Tibial nerve (tissue), 4 donors: Measurements from ENCODE around the gene NFATC2. TPM values are rescaled to one million over a fixed set of nuclear protein-coding genes. Genes with fewer than 3 reads are reported as not detected.

Experiments
- DNase-seq, 2 donors: peaks; one replicate each; pipeline ENCODE4 v3.0.0-alpha.2; 2019; ENCODE audit warnings: low spot score in 2 of 2
- H3K27ac ChIP-seq, 4 donors: fragments of 200-600 bp; sonication (generic) in 3 of 4; one replicate each; pipeline ENCODE4 v1.5.1; 2017 to 2019; ENCODE audit warnings: mild to moderate bottlenecking in 1 of 4
- H3K27me3 ChIP-seq, 2 donors: fragments of 200-600 bp; sonication (generic) in 1 of 2; one replicate each; pipeline versions ENCODE4 v1.5.1 to v1.6.0; 2017 to 2019
- H3K36me3 ChIP-seq, 3 donors: fragments of 200-600 bp; sonication (generic); one replicate each; pipeline ENCODE4 v1.5.1; 2018 to 2019
- H3K4me1 ChIP-seq, 4 donors: fragments of 200-600 bp; sonication (generic) in 3 of 4; one replicate each; pipeline ENCODE4 v1.5.1; 2017 to 2019
- H3K4me3 ChIP-seq, 4 donors: fragments of 200-600 bp; sonication (generic) in 3 of 4; one replicate each; pipeline ENCODE4 v1.5.1; 2017 to 2019; ENCODE audit warnings: mild to moderate bottlenecking in 1 of 4, moderate library complexity in 1 of 4
- H3K9me3 ChIP-seq, 4 donors: fragments of 200-600 bp; sonication (generic) in 3 of 4; one replicate each; pipeline ENCODE4 v1.5.1; 2017 to 2019
- EP300 ChIP-seq, 2 donors: sonication (generic); formaldehyde crosslinking; IDR thresholded peaks; one replicate each; pipeline ENCODE4 v1.6.1; 2017; ENCODE audit warnings: antibody characterized with exemption in 2 of 2, mild to moderate bottlenecking in 1 of 2
- POLR2A ChIP-seq, 2 donors: fragments of 450-650 bp; IDR thresholded peaks; one replicate each; pipeline ENCODE4 v1.6.1; 2017; ENCODE audit warnings: antibody characterized with exemption in 2 of 2, mild to moderate bottlenecking in 2 of 2, moderate library complexity in 2 of 2
- WGBS, 2 donors: methylation state at CpG; one replicate each; pipeline ENCODE4 v1.1.5; 2018; 5-methylcytosine and 5-hydroxymethylcytosine counted together
- total RNA-seq, 4 donors: library from RNA; depleted of rRNA; stranded (reverse); fragments of >200 nt; gene quantifications; one replicate each; pipeline ENCODE4 v1.1.0, GENCODE V29; 2016
- TF ChIP-seq, protein P1 (sequence below), 5 experiments: fragments of 200-600 bp in 3 of 5; fragments of 450-650 bp in 2 of 5; sonication (generic) in 3 of 5; IDR thresholded peaks; one replicate each; pipeline ENCODE4 v1.5.1; 2016 to 2019; ENCODE audit warnings: antibody characterized with exemption in 5 of 5, mild to moderate bottlenecking in 3 of 5, moderate library complexity in 2 of 5

NFATC2 gene
- total RNA-seq, 4 donors from 2014 or later = 6.0 to 11.5 (median 7.7) TPM

DNA sequence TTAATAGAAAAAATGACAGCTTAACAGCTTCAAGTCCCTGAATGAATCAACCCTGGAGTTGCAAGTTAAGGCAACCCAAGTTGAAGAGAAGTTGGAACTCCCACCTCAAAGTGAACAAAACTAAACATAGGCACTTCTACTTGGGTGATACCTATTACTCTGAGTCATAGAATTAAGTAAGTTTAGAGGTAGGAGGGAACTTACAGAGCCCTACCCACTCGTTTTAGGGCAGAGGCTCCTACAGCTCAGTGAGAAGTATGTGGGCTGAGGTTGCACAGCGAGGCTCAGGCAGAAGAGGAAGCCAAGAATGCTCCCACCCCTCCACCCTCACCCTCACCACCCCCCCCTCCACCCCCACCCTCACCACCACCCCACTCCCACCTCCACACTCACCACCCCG is 42.2 kb downstream of the NFATC2 start:
- H3K9me3 ChIP-seq = no peaks in the 10 kb centered on the region
- peaks cover 0 to 31% (median 20%) of the 10 kb centered on the region in 4 donors for H3K4me1 ChIP-seq
- no peaks in the 10 kb centered on the region for H3K36me3 ChIP-seq
- DNase-seq = no peak
- H3K27me3 ChIP-seq = no peaks in the 10 kb centered on the region
- WGBS, 2 donors = 41 to 45% methylated on average over 2 of the region's 3 CpGs
- no peak overlapping the region for H3K27ac ChIP-seq
- TF ChIP-seq EP300 (IDR thresholded peaks at IDR 0.05) = no peak
- TF ChIP-seq POLR2A (IDR thresholded peaks at IDR 0.05) = no peak
- TF ChIP-seq, protein P1, sequence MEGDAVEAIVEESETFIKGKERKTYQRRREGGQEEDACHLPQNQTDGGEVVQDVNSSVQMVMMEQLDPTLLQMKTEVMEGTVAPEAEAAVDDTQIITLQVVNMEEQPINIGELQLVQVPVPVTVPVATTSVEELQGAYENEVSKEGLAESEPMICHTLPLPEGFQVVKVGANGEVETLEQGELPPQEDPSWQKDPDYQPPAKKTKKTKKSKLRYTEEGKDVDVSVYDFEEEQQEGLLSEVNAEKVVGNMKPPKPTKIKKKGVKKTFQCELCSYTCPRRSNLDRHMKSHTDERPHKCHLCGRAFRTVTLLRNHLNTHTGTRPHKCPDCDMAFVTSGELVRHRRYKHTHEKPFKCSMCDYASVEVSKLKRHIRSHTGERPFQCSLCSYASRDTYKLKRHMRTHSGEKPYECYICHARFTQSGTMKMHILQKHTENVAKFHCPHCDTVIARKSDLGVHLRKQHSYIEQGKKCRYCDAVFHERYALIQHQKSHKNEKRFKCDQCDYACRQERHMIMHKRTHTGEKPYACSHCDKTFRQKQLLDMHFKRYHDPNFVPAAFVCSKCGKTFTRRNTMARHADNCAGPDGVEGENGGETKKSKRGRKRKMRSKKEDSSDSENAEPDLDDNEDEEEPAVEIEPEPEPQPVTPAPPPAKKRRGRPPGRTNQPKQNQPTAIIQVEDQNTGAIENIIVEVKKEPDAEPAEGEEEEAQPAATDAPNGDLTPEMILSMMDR (IDR thresholded peaks at IDR 0.05) = no peak
- H3K4me3 ChIP-seq = no peak overlapping the region

DNA sequence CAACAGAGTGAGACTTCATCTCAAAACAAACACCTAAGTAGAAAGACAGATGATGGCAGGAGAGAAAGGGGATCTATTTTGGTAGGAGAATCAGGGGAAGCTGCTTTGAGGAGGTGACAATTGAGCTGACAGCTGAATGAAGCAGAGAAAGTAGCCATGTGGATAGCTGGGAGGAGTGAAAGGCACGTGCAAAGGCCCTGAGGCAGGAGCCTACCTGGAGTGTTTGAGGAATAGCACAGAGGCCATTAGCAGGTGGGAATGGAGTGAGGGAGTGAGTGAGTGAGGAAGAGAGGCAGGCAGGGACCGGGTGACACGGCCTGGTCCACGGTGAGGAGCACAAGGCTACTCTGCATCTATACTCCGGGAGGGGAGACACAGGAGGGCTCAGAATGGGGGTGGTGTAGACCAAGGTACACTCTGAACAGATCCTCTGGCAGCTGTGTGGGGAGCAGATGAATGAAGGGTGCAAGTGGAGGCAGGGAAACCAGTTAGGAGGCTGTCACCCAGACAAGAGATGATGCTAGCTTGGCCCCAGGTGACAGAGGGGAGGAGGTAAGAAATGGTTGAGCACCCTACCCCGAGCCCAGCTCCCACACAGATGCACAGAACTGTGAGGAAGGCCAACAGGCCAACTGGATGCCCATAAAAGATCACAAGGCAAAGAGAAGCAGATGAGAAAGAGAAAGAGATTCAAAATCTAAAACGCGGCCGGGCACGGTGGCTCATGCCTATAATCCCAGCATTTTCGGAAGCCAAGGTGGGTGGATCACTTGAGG is 43.6 kb downstream of the NFATC2 start:
- TF ChIP-seq, protein P1 (IDR thresholded peaks at IDR 0.05) = no peak
- no peak for TF ChIP-seq POLR2A (IDR thresholded peaks at IDR 0.05)
- no peak for TF ChIP-seq EP300 (IDR thresholded peaks at IDR 0.05)
- H3K36me3 ChIP-seq = no peaks in the 10 kb centered on the region
- H3K27me3 ChIP-seq = no peaks in the 10 kb centered on the region
- no peak for DNase-seq
- peak overlapping the region in 2 of 4 donors; percentile 55 to 86 for H3K27ac ChIP-seq
- H3K9me3 ChIP-seq = no peaks in the 10 kb centered on the region
- 95% methylated on average over 11 of the region's 11 CpGs for WGBS, 2 donors
- peaks cover 0 to 42% (median 24%) of the 10 kb centered on the region in 4 donors for H3K4me1 ChIP-seq
- H3K4me3 ChIP-seq = no peak overlapping the region

- TF ChIP-seq EP300 (IDR thresholded peaks at IDR 0.05) = peak in 1 of 2 donors; percentile 43
- no peak for TF ChIP-seq POLR2A (IDR thresholded peaks at IDR 0.05)
- Histone ChIP-seq H3K27me3 (no peaks in the 10 kb centered on the region), H3K27ac (peak overlapping the region; percentile 37 to 86 (median 50)), H3K9me3 (no peaks in the 10 kb centered on the region), H3K4me3 (peak overlapping the region in 2 of 4 donors; percentile 4 to 31), H3K36me3 (no peaks in the 10 kb centered on the region), H3K4me1 (peaks cover 0 to 45% (median 26%) of the 10 kb centered on the region in 4 donors)
- 17 to 21% methylated on average over 21 of the region's 21 CpGs for WGBS, 2 donors
- DNase-seq = peak in 1 of 2 donors; percentile 31
Measured at GRCh38 chr20:51497542-51498467, 44.7 kb downstream of the NFATC2 start.

DNA sequence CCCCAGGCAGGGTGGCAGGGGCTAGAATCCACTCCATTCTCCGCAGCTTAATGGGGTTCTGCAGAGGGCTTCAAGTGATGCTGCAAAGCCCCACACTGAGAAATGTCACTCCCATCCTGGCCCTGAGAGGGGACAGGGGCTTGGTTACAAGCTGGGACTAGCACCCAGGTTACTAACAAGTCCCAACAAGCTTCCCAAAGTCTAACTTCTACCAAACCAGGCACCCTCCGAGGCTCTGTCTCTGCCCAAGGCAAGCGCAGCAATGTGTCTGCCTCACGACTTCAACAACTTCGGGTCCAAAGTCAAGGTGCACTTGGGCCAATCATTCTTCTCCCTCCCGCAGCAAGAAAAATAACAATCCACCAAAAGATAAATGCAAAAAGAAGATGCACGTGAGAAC is 45.6 kb downstream of the NFATC2 start:
- H3K4me3 ChIP-seq = no peak overlapping the region
- no peak for DNase-seq
- no peaks in the 10 kb centered on the region for H3K27me3 ChIP-seq
- 74 to 75% methylated on average over 7 of the region's 7 CpGs for WGBS, 2 donors
- H3K27ac ChIP-seq = peak overlapping the region in 3 of 4 donors; percentile 45 to 86 (median 55)
- H3K36me3 ChIP-seq = no peaks in the 10 kb centered on the region
- TF ChIP-seq EP300 (IDR thresholded peaks at IDR 0.05) (no peak), POLR2A (IDR thresholded peaks at IDR 0.05) (no peak)
- TF ChIP-seq, protein P1 (IDR thresholded peaks at IDR 0.05) = no peak
- no peaks in the 10 kb centered on the region for H3K9me3 ChIP-seq
- H3K4me1 ChIP-seq = peaks cover 0 to 53% (median 26%) of the 10 kb centered on the region in 4 donors

- Histone ChIP-seq H3K9me3 (no peaks in the 10 kb centered on the region), H3K27me3 (no peaks in the 10 kb centered on the region), H3K27ac (peak overlapping the region in 1 of 4 donors; percentile 86), H3K36me3 (no peaks in the 10 kb centered on the region), H3K4me1 (peaks cover 0 to 62% (median 26%) of the 10 kb centered on the region in 4 donors), H3K4me3 (no peak overlapping the region)
- WGBS, 2 donors = 89 to 93% methylated on average over 6 of the region's 7 CpGs
- no peak for DNase-seq
- TF ChIP-seq EP300 (IDR thresholded peaks at IDR 0.05) = no peak
- TF ChIP-seq POLR2A (IDR thresholded peaks at IDR 0.05) = no peak
- TF ChIP-seq, protein P1 (IDR thresholded peaks at IDR 0.05) = no peak
Measured at GRCh38 chr20:51495921-51496545, 46.5 kb downstream of the NFATC2 start.
